Amniotic epithelial cell (primary cell): ENCODE measurements around the gene NOX4.
A peak's percentile ranks its signal among the peaks of the same experiment; 100 is the strongest.
"Not testable (repeated sequence)": the region's sequence is repeated elsewhere in the genome, so short reads cannot be mapped to it uniquely, and the experiment has no call there.

ENCODE experiments used
- DNase-seq: peaks from one replicate; pipeline ENCODE4 v3.0.0-alpha.2; 2010; ENCODE audit warnings: low read depth

The NOX4 gene

GRCh38 chr11:89295023-89295422, 196.2 kb downstream of the NOX4 start:
- DNase-seq, result not testable (repeated sequence)

DNA sequence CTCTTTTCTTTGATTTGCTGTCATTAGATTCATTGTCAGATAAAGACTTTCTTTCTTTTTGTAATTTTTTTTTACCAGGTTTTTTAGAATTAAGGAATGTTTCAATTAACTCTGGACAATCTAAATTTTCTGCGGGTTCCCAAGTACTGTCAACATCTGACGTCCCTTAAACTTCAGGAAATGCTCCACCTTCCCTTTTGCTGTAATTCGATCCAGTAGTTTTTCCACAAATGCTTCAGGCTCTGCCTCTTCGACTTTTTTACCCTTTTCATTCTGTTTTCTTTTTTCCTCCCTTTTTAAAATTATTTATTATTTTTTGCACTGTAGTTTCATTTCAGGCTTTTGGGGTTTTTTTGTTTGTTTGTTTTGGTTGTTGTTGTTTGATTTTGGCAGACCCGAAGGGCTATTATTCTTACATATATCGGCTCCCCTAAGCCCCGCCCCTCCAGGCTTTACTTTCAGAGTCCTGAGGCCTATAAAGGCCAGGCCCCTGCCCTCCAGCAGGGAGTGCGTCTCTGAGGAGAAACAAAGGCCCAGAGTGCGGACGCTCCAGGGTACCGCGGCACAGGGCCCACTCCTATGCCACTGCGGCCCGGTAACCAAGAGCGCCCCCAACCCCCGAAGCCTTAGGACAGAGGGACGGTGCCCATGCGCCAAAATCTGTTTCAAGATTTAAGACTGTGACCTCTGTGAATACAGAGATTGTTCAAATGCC, 197.1 kb downstream of the NOX4 start:
- DNase-seq, result peak; percentile 19

- DNase-seq, result not testable (repeated sequence)
Observed at GRCh38 chr11:89288004-89288403, 203.2 kb downstream of the NOX4 start.

- not testable (repeated sequence) for DNase-seq
Observed at GRCh38 chr11:89286601-89287000, 204.6 kb downstream of the NOX4 start.

- DNase-seq, result not testable (repeated sequence)
Observed at GRCh38 chr11:89281032-89281677, 210.0 kb downstream of the NOX4 start.

GRCh38 chr11:89279176-89279575, 212.0 kb downstream of the NOX4 start:
- DNase-seq, result no peak

DNA sequence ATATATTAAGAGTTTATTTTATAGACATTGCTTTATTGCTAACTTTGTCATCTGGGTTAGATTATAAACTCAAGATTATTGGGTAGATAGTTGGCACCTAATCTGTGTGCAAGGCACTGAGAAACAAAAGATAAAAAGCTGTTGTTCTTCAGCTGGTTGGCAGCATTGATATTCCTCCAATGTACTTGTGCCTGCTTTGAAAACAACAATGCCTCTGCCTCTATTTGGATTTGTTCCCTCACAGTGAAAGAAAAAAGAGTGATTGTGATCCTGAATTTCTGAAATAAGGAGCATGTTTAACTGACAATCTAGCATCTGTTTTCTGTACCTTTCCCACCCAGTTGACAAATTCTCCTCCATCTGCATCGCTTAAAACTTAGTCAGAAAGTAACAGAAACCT, 215.2 kb downstream of the NOX4 start:
- DNase-seq, result no peak
